AG04449 (cell line): ENCODE measurements around the gene NCOA3.
"Not testable (repeated sequence)": the region's sequence is repeated elsewhere in the genome, so short reads cannot be mapped to it uniquely, and the experiment has no call there.

ENCODE experiments used
- CTCF ChIA-PET: fragments of 350-600 bp; formaldehyde crosslinking; extraction: SDS; loops from one replicate; lab custom pipeline; 2021; ENCODE audit warnings: antibody characterized with exemption; lab: Yijun Ruan, JAX
- POLR2A ChIA-PET: fragments of 400-600, 350-600 bp; formaldehyde crosslinking; extraction: SDS; loops from one replicate; lab custom pipeline; 2020; ENCODE audit warnings: antibody characterized with exemption, inconsistent platforms; lab: Yijun Ruan, JAX
- DNase-seq: peaks from one replicate; pipeline ENCODE4 v3.0.0-alpha.2; 2010; ENCODE audit warnings: low read depth, low spot score
- H3K4me3 ChIP-seq: 2 replicates; pipeline ENCODE4 v1.5.1; 2011; ENCODE audit warnings: low read depth, mild to moderate bottlenecking, control low read depth, low read length
- CTCF ChIP-seq: IDR thresholded peaks from one replicate; pipeline ENCODE4 v1.5.1; 2011; ENCODE audit warnings: mild to moderate bottlenecking, moderate library complexity, low read length, control low read depth, inconsistent platforms; ENCODE audit not compliant: insufficient read depth; ENCODE audit errors: missing control alignments

NCOA3 gene

GRCh38 chr20:47588158-47588557 lies 86.5 kb downstream of the NCOA3 start:
- no peak for TF ChIP-seq CTCF
- POLR2A ChIA-PET, result no interaction called here
- no peak for DNase-seq
- CTCF ChIA-PET, result interaction anchor here (0.9 kb wide), 1 partner anchor 9 kb away, joined by 3 read pairs; no protein-coding TSS in a partner anchor
- H3K4me3 ChIP-seq, result no peak overlapping the region

- DNase-seq, result no peak
- TF ChIP-seq CTCF, result no peak
- ChIA-PET POLR2A (no interaction called here), CTCF (interaction anchor here (0.7 to 1.2 kb wide), 2 partner anchors 9 to 207 kb away, joined by 3 read pairs; no protein-coding TSS in a partner anchor)
- H3K4me3 ChIP-seq, result no peak overlapping the region
Measured at GRCh38 chr20:47591231-47591630, 89.5 kb downstream of the NCOA3 start.

- no peak for TF ChIP-seq CTCF
- ChIA-PET CTCF (no interaction called here), POLR2A (no interaction called here)
- H3K4me3 ChIP-seq, result no peak overlapping the region
- no peak for DNase-seq
Measured at GRCh38 chr20:47594157-47594556, 92.5 kb downstream of the NCOA3 start.

GRCh38 chr20:47595138-47595537 lies 93.5 kb downstream of the NCOA3 start:
- POLR2A ChIA-PET, H3K4me3 ChIP-seq, DNase-seq: not testable (repeated sequence)
- CTCF ChIA-PET, result interaction anchor here (1.2 to 2.3 kb wide), 3 partner anchors 9 to 26 kb away, joined by 4 to 8 read pairs (median 7); no protein-coding TSS in a partner anchor

GRCh38 chr20:47596003-47596571 lies 94.4 kb downstream of the NCOA3 start:
- no peak for DNase-seq
- POLR2A ChIA-PET, result no interaction called here
- CTCF ChIA-PET, result interaction anchor here (1.2 to 2.3 kb wide), 4 partner anchors 9 to 25 kb away, joined by 3 to 8 read pairs (median 6); no protein-coding TSS in a partner anchor

GRCh38 chr20:47597090-47597489 lies 95.4 kb downstream of the NCOA3 start:
- CTCF ChIA-PET, result interaction anchor here (2.3 kb wide), 1 partner anchor 24 kb away, joined by 8 read pairs; no protein-coding TSS in a partner anchor
- H3K4me3 ChIP-seq, result no peak overlapping the region
- POLR2A ChIA-PET, result no interaction called here

More at GRCh38 chr20:47596003-47596571, 94.4 kb downstream of the NCOA3 start:
- H3K4me3 ChIP-seq, result no peak overlapping the region
- no peak for TF ChIP-seq CTCF

More at GRCh38 chr20:47597090-47597489, 95.4 kb downstream of the NCOA3 start:
- no peak for TF ChIP-seq CTCF
- no peak for DNase-seq
